SW480 (cell line): ENCODE results near the gene IL2RA.
"Not testable (repeated sequence)": the region's sequence is repeated elsewhere in the genome, so short reads cannot be mapped to it uniquely, and the experiment has no call there.

Experiments used
- DNase-seq: peaks from one replicate; pipeline ENCODE4 v3.0.0-alpha.2; 2016; ENCODE audit warnings: low spot score

IL2RA gene

DNA sequence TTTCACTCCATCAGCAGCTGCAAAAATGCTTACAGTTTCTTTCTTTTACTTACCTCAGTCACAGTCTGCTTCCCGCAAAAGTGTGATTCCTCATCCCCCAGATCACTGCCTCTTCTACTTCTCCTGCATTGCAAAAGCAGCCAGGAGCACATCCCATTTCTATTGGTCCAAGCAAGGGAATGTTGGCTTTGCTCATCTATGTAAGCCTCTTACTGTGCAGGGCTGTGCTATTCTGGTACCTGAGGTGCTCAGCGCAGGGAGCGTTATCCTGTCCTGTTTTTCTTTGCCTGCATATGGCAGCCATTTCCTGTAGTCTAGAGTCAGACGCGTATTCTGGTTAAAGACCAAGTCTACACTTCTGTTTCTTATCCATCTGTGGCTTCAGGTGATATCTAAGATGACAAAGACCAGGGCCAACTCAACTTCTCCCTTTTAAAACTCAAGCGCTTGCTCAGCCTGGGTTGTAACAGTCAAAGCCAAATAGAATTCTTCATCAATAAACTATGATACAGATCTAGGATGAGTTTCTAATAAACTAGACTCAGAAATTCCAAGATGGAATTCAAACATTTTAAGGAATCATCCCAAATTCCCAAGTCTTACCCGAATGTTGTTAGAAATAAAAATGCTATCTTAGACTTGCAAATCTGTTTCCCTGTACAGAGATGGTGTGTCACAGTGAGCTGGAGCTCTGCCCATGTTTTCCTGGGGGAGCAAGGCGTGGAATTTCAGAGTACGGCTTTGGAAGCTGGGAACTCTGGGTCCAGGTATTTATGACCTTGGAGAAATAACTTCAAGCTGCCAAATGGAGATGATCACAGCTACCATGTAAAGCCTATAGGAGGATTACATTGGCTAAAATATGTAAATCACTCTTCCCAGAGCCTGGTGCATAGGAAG, 20.6 kb upstream of the IL2RA start:
- peak; percentile 49 for DNase-seq

DNA sequence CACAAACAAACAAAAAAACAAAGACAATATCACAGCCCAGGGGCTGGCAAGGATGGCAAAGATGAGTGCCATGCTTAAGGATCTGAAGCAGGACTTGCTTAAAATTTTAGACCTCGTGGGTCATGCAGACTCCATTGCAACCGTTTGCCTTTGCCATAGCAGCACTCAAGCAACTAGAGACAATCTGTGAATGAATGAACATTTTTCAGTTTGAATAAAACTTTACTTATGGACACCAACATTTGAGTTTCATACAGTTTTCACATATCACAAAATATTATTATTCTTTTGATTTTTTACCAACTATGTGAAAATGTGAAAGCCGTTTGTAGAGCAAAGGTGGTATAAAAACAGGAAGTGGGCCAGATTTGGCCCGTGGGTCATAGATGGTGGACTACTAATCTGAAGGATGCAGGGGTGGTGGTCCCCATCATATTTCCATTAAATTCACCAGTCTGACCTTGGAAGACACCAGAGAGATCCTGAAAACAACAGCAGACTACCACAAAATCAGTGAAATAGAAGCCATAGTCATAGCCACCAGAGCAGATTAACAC, 18.3 kb upstream of the IL2RA start:
- DNase-seq = no peak

DNA sequence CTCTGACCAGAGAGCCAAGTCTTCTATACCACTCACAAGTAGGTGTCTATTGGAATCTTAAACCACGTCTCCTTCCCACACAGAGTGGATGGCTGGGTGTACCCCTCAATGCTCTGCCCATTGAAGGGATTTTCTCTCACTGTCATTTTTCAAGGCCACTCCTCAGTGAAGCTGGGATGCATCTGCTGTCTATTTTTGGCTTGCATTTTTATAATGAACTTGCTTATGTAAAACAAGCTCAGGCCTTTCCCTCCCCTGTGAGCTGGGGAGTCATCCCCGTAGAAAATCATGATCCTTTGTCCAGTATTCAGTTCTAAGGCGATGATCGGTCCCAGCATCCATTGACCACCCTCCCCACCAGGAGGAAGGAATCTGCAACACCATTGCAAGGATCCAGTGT, 16.9 kb upstream of the IL2RA start:
- DNase-seq = no peak

DNA sequence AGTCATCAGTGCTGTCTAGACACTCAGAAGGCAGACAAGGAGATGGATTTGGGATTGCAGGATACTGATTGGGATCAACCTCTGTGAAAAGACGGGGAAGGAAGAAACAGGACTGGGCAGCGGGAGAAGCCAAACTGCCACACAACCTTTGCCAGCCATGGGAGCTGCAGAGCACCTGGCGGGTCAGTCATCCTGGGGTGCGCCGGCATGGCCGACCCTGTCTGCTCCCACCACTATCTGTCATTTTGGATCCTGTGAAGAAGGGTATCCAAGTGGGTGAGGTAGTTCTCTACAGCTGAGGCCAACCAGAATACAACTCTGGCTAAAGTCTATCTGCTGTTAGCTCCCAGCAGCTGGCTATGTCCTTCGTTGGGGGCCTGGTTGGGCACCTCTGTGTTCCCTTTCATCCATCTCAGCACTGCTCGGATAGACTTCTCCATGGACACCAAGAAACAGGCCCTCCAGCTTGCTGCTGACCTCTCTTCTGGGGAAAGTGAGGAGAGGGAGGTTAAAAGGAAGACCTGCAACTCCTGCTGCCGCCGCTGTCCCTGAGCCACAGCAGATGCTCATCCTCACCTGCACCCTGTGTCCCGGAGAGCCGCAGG, 15.0 kb upstream of the IL2RA start:
- DNase-seq = no peak

DNA sequence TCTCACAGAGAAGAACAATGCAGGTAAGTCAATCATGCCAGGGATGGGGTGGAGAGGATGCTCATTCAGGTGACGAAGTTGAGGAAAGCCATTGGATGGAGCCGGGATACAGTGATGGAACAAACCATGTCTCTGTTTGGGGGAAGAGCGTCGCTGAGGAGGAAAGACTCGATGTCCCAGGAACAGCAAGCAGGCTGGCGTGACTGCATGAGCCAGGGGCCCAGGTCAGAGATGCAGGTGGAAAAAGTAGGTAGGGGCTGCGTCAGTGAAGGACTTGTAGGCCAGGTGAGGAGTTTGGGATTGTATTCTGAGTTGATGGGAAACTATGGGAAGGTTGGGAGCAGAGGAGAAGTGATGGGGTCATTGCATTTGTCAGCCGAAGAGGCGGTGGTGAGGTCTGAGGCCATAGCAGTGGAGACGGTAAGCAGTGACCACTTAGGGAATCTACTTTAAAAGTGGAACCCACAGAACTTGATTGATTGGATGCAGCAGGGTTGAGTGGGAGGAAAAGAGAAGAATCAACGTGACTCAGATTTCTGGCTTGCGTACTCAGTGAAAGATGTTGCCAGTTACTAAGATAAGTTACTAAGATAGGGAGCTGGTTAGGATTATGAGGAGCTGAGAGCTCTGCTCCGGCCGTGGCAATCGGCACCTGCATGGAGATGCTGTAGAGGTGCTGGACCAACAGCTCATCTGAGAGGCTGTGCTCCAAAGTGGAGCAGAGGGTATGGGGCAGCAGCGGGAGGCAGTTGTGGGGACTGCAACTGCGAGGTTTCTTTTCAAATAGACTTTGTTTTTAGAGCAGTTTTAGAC, 12.5 kb upstream of the IL2RA start:
- DNase-seq = peak; percentile 58

DNA sequence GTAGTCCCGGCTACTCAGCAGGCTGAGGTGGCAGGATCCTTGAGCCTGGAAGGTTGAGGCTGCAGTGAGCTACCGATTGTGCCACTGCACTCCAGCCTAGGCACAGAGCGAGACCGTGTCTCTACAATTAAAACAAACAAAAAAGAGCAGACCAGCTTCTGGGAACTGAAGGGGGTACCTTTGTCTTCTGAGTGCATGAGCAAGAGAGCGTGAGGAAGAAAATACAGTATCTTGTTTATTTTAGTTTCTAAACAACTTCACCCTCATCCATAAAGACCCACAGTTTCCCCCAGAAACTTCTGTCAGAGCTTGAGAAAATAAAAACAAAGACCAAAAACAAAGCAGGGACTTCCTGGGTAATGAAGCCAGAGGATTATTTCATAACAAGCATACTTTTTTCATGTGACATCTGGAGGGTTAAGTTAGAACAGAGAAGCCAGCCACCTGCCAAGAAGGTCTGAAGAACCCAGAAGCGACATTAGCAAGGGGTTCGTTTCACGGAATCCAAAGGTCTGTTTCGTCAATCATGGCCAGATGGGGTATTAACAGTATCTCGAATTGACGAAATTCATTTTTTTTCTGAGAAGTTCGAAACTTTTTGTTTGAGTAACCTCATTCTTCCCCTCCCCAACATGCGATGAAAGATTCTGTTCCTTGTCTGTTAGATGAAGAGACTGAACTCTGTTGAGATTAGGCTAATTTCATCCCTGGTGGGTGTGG, 10.2 kb upstream of the IL2RA start:
- no peak for DNase-seq

DNA sequence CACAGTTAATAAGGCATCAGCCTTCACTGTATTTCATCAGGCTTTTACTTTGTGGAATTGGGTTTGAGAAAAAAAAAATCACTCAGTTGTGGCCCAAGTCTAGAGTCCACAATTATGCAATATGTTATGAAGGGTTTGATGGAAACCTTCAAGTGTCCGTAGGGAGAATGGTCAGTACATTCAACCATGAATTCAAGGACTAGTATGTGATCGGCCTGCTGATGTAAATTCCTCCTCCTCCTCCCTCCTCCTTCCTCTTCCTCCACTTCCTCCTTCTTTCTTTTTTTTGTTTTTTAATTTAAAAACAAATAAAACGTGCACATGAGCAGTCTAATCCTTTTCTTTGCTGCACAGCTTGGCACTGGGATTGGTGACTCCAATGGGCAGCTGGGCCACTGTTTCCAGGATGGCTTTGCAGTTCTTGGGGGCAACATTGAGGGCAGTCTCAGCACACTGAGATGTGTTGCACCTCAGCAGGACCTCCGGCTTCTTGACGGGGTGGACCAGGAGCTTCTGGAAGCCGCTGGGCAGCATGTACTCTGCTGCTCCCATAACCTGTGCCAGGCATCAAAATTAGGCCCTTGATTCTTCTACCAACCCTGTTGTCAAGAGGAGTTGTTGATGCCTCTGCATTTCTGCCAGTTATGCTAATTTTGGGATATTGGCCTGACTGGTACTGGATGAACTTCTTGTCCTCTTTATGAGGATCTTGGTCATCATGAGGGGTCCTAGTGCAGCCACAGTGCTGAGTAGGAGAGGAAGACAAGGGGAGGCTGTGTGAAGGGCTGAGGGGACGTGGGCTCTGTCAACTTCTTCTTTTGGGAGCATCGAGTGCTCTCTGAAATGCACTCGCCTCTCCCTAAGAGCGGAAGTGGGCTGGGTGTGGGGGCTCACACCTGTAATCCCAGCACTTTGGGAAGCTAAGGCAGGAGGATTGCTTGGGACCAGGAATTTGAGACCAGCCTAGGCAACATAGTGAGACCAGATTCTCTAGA, 9.3 kb upstream of the IL2RA start:
- no peak for DNase-seq

DNA sequence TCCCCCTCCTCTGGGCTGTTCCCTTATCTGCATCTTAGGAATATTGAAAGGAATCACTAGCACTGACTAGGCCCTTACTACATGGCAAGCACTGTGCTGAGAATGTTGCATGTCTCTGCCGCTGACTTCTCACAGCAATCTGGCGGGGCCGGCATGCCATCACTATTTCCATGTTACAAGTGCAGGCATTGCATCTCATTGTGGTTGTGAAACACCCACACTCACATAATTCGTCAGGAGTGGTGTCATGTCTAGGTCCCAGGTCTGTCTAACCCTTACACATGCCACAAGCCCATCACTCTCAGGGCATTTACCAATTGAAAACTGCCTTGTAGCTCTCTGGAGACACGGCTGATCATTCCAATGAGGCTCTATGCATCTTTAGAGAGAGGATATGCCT, 8.5 kb upstream of the IL2RA start:
- no peak for DNase-seq

DNA sequence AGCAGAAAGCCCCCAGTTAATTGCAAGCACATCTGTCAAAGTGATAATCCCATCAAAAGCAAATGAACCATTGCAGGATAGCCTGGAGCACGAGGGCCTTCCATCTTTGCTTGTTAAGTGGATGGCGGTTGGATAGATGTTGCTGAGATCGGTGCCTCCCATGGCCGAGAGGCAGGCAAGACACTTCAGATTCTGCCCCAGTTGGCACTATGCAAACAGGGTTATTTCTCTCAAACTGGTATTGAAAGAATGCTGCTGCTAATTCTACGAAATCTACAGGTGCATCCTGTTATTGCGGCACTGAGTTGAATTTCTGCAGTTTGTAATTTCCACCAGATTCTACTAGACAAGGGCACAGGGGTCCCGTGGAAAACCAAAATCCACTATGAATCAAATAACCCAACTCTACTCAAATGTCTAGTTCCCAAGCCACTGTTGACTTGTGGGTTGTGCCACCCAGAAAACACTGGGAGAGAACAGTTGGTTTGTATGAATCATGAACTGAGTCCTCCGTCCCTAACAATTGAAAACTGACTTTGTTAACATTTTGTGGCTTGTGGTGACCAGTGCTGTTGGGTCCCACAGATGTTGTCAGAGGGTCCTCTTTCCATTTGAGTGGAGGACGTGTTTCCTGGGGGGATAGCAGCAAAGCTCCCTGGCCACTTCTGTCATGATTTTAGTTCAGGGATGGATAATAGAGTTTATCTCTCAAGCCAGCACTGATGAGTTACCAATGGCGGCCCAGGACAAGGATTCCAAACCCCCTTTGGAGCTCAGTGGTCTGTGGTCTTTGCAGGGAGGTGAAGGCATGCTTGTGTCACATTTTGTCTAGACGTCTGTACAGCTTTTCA, 7.1 kb upstream of the IL2RA start:
- DNase-seq = no peak

DNA sequence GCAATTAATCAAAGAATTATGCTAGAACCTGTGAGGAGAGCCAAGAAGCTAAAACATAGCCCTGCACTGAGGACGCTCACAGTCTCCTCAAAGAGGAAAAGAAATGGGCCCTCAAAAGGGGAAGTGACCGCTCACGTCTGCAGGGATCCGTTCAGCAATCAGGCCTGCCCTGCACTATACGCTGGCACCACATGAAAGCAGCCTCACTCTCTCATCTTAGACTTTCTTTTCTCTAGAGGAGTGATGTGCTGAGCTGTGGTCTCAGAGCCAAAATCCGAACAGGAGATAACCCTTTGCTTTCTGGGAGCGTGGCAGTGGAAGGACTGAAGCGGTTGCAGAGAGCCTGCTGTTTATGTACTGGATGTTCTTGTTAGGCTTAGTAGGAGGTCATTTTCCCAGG, 6.3 kb upstream of the IL2RA start:
- no peak for DNase-seq

DNA sequence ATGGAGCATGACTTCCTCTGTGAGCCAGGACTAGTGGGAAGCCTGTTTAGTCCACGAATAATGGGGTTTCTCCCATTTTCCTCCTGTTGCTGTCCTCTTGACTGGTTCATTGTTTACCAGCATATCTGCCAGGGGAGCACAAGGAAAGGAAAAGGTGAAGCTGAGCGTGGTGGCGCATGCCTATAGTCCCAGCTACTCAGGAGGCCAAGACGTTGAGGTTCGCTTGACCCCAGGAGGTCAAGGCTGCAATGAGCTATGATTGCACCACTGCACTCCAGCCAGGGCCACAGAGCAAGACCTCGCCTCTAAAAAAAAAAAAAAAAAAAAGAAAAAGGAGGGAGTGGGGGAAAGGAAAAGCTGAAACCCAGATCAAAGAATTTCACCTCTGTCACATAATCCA, 5.8 kb upstream of the IL2RA start:
- no peak for DNase-seq

DNA sequence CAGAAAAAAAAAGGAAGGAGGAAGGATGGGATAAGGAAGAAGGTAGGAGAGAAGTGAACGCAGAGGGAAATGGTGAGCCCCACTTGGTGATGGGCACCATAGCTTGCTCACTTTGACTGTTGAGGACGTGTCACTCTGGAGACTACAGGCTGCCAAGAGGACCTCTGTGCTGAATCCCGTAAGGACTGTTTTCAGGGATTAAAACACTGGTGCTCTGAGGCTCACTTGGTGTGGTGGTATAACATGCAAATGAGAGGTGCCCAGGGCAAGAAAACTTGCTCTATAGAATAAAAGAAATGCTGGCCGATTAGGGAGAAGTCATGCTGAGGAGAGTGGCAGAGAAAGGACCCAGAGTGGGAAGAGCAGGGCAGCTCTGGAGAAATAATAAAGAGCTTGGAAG, 5.3 kb upstream of the IL2RA start:
- no peak for DNase-seq

DNA sequence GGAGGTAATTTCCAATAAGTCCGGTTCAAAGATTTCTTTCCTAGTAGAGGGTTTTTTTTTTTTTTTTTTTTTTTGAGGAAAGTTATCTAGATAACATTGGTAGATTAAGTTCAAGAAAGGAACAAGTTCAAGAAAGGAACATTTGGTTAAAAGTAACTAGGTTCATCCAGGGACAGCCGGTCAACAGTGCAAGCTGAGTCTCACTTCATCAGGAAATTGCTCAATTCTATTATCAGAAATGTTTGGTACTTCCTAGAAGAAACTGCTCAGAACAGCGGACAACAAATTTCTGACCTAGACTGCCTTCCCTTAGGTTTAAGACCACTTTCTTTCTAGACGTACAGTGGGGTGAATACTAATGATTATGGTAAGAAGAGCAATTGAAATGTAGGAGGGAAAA, 3.7 kb upstream of the IL2RA start:
- no peak for DNase-seq

DNA sequence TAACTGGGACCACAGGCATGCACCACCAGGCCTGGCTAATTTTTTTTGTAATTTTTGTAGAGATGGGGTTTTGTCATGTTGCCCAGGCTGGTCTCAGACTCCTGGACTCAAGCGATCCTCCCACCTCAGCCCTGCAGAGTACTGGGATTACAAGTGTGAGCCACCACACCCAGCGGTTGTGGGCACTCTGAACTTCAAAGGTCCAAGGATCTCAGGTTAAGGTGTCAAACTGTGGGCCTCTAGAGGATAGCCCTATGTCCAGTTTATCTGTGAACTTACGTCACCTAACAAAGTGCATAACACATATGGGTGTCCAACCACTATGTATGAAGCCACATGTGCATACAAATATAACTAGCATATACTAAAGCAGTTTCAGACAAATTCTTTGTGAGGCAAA, 3.2 kb upstream of the IL2RA start:
- DNase-seq = no peak

DNA sequence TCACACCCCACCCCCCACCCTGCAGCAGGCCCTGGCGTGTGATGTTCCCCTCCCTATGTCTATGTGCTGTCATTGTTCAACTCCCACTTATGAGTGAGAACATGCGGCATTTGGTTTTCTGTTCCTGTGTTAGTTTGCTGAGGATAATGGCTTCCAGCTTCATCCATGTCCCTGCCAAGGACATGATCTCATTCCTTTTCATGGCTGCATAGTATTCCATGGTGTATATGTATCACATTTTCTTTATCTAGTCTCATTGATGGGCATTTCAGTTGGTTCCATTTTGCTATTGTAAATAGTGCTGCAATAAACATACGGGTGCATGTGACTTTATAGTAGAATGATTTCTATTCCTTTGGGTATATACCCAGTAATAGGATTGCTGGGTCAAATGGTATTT, 2.6 kb upstream of the IL2RA start:
- DNase-seq = not testable (repeated sequence)

DNA sequence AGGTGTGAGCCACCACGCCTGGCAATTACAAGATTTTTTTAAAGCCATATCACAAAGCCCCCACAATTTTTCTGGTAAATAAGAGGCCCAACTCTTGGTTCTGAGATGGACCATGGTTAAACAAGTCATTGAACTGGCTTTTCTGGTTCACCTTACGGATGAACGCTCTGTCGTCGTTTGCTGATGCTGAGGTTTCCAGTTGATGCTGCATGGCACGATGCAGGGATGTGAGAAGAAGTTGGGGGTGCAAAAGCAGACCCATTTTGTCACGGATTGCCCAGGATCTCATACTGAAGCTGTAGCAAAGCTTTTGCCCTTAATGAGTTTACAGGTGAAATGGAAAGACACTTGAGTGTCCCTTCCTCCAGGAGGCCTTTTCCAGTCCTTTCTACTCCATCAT, 2.0 kb upstream of the IL2RA start:
- DNase-seq = no peak

DNA sequence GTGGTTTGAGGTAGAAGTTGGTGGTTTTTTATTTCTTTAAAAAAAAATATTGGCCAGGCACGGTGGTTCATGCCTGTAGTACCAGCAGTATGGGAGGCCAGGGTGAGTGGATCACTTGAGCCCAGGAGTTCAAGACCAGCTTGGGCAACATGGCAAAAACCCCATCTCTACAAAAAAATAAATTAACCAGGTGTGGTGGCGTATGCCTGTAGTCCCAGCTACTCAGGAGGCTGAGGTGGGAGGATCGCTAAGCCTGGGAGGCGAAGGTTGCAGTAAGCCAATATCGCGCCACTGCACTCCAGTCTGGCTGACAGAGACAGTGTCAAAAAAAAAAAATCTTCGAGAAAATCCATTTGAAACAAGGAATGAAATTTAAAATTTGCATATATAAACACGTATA, 1.1 kb downstream of the IL2RA start:
- DNase-seq = no peak

DNA sequence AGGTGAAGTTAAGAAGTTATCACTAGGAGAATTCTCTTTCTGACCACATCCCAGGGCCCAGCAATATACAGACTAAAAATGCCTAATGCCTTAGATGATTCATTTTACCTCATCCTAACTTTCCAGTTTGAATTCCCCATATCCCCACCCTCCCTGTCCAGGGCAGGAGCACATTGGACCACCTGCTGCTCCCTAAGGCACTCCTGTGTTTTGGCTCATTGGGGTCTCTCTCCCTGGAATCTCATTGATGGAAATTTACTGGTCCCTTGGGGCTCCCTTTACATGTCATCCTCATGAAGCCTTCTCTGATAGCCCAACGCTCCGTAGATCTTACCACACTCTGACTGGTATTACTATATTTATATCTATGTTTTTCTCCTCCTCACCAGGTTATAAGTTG, 2.7 kb downstream of the IL2RA start:
- no peak for DNase-seq

DNA sequence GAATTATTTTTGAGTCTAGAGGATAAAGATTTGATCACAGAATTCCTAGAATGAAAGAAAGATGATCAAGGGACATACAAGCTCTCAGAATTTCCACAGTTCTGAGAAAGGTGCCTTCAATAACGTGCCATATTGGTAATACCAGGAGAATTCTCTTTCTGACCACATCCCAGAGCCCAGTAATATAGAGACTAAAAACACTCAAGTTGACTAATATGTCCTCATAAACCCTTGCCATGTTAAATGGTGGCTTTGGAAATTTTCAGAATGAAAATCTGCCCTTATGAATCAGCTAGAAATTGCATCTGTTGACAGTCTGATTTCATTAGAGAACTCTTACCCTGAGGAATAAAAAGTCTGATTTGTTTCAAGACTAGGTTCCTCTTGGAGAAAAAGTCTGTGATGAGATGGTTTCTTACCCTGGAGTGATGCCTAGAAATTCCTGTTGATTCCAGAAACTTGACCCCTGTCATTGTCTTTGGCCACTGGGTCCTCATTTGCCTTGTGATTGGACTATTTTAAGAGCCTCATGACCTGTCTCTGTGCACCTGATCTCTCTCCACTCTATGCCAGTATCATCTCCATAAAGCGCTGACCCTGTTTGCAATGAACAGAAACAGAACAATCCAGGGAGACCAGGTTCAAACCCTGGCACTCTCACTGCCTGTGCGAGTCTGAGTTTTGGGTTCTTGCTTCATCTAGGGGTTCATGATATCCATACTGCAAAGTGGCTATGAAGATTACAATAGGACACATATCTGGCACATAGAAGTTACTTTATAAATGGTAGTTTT, 3.3 kb downstream of the IL2RA start:
- no peak for DNase-seq
